K562 (cell line): Measurements from ENCODE around the gene TNF. TPM values are rescaled to one million over a fixed set of nuclear protein-coding genes. Genes with fewer than 3 reads are reported as not detected.

ENCODE experiments used
- FOXP1 ChIP-seq: sonication (generic); formaldehyde crosslinking; IDR thresholded peaks from 2 replicates; pipeline ENCODE4 v1.8.0; 2022; ENCODE audit warnings: mild to moderate bottlenecking, missing genetic modification reagents
- GTF2E2 ChIP-seq: fragments of 200-800 bp; sonication (Bioruptor generic); IDR thresholded peaks from 2 replicates; pipeline ENCODE4 v1.6.1; 2016; ENCODE audit warnings: missing genetic modification characterization, missing compliant biosample characterization
- HDAC1 ChIP-seq, 2 experiments: fragments of 450-650 bp; IDR thresholded peaks; 2 replicates each; pipeline ENCODE4 v1.6.1; 2016 to 2017; ENCODE audit warnings: inconsistent platforms in 1 of 2, mild to moderate bottlenecking in 1 of 2, moderate library complexity in 1 of 2
- HNRNPK ChIP-seq: fragments of 200-400 bp; formaldehyde crosslinking; IDR thresholded peaks from one replicate; pipeline ENCODE4 v1.6.1; 2018; ENCODE audit warnings: mild to moderate bottlenecking, low read depth, low read length; ENCODE audit not compliant: poor library complexity, severe bottlenecking
- MAX ChIP-seq: sonication (generic); formaldehyde crosslinking; IDR thresholded peaks from 2 replicates; pipeline ENCODE4 v1.9.0; 2022; ENCODE audit warnings: mild to moderate bottlenecking, missing genetic modification reagents
- MNT ChIP-seq, 2 experiments: fragments of 450-650 bp; conservative IDR thresholded peaks; 2 replicates each; pipeline ENCODE4 v1.6.1; 2017; ENCODE audit warnings: mild to moderate bottlenecking in 2 of 2, moderate library complexity in 2 of 2
- MYC ChIP-seq, 2 experiments: fragments of 250-450 bp in 1 of 2; sonication (Bioruptor Pico) in 1 of 2; IDR thresholded peaks; 2 replicates each; pipeline versions ENCODE4 v1.5.1 to v1.6.1; 2012 to 2021; ENCODE audit warnings: low read depth in 2 of 2, borderline replicate concordance in 1 of 2, improper control_type of control experiment in 1 of 2, low read length in 1 of 2, mild to moderate bottlenecking in 1 of 2, moderate library complexity in 1 of 2
- NFATC3 ChIP-seq: fragments of 450-650 bp; IDR thresholded peaks from 2 replicates; pipeline ENCODE4 v1.6.1; 2017; ENCODE audit warnings: mild to moderate bottlenecking
- PHF20 ChIP-seq: fragments of 450-650 bp; IDR thresholded peaks from 2 replicates; pipeline ENCODE4 v1.6.1; 2018; ENCODE audit not compliant: partially characterized antibody
- SIN3A ChIP-seq, 2 experiments: fragments of 150-350 bp in 1 of 2; IDR thresholded peaks; 2 replicates each; pipeline ENCODE4 v1.6.1; 2011 to 2016; ENCODE audit warnings: borderline replicate concordance in 2 of 2, low read depth in 2 of 2, low read length in 2 of 2, mild to moderate bottlenecking in 2 of 2, moderate library complexity in 2 of 2; ENCODE audit not compliant: control insufficient read depth in 1 of 2
- ZBTB33 ChIP-seq: sonication (generic); formaldehyde crosslinking; IDR thresholded peaks from 2 replicates; pipeline ENCODE4 v1.8.1; 2023; ENCODE audit warnings: mild to moderate bottlenecking, missing genetic modification reagents
- ZFX ChIP-seq: sonication (generic); formaldehyde crosslinking; IDR thresholded peaks from 2 replicates; pipeline ENCODE4 v1.8.0; 2022; ENCODE audit warnings: mild to moderate bottlenecking, missing genetic modification reagents, moderate library complexity
- ZNF592 ChIP-seq: fragments of 450-650 bp; IDR thresholded peaks from 2 replicates; pipeline ENCODE4 v1.6.1; 2017; ENCODE audit warnings: antibody characterized with exemption, mild to moderate bottlenecking
- ZNF740 ChIP-seq, 3 experiments: fragments of 200-800 bp in 1 of 3; sonication (Bioruptor generic) in 1 of 3; sonication (generic) in 1 of 3; formaldehyde crosslinking in 1 of 3; IDR thresholded peaks; 2 replicates each; pipeline versions ENCODE4 v1.6.1 to v1.8.0; 2016 to 2022; ENCODE audit warnings: mild to moderate bottlenecking in 2 of 3, missing compliant biosample characterization in 2 of 3, missing genetic modification characterization in 2 of 3, missing genetic modification reagents in 1 of 3
- polyA plus RNA-seq, 8 experiments: library from polyadenylated mRNA; depleted of rRNA in 4 of 8; stranded (reverse) in 5 of 8; unstranded in 3 of 8; fragments of >200 nt; fragmentation: Nextera tagmentation in 2 of 8; fragmentation: Illumina TruSeq in 1 of 8; extraction: Ambion mirVana in 2 of 8; extraction: Trizol in 1 of 8; gene quantifications; 2 replicates each; pipeline versions ENCODE4 v1.2.1 to v1.2.3, GENCODE V29; 2011 to 2014; ENCODE audit warnings: inconsistent platforms in 1 of 8, missing spikeins in 1 of 8
- total RNA-seq, 7 experiments: library from RNA; depleted of rRNA in 6 of 7; stranded (reverse); fragments of >200 nt in 6 of 7; fragmentation: Illumina TruSeq in 2 of 7; extraction: Trizol in 2 of 7; gene quantifications; 2 replicates each; pipeline versions ENCODE4 v1.2.1 to v1.2.3, GENCODE V29; 2011 to 2021; ENCODE audit warnings: low replicate concordance in 1 of 7

The TNF gene
- total and polyA plus RNA-seq, 9 of the 15 experiments (the other 6 are each of a cell fraction or from before 2014, with no cell fraction given) = 0.08 to 0.40 TPM; not detected in 7

- peak; percentile 87 for TF ChIP-seq ZNF592
- no peak for TF ChIP-seq ZNF740 (CRISPR knock-in tag; IDR thresholded peaks at IDR 0.05)
- peak in 1 of 2 experiments; percentile 84; a peak in 1 of 4 replicates for TF ChIP-seq ZNF740 (tag; IDR thresholded peaks at IDR 0.05)
- TF ChIP-seq HDAC1 (IDR thresholded peaks at IDR 0.05) = peak in 1 of 2 experiments; percentile 51; a peak in 2 of 4 replicates
- TF ChIP-seq HNRNPK = no peak
- peak; percentile 46; the same call in 1 of the 2 replicates for TF ChIP-seq MYC (IDR thresholded peaks at IDR 0.05; ENCODE audit: low read depth, low read length)
- TF ChIP-seq MYC (CRISPR knock-in tag; IDR thresholded peaks at IDR 0.05; ENCODE audit: borderline replicate concordance, low read depth) = peak; percentile 46; the same call in 1 of the 2 replicates
- TF ChIP-seq FOXP1 = 0 out of 2 replicates have a peak, but pooled peaks have one; percentile 62
- TF ChIP-seq GTF2E2 (tag) = peak; percentile 94
- TF ChIP-seq MNT (conservative IDR thresholded peaks at IDR 0.05) = 0 out of 4 replicates have a peak, but pooled peaks of 1 of the 2 experiments have one; percentile 12
- peak; percentile 90 for TF ChIP-seq MAX (CRISPR knock-in tag)
- peak in 1 of 2 experiments; percentile 33; a peak in 2 of 4 replicates for TF ChIP-seq SIN3A (IDR thresholded peaks at IDR 0.05; ENCODE audit: borderline replicate concordance in 2 of 2, control insufficient read depth in 1 of 2, low read depth in 2 of 2, low read length in 2 of 2)
- TF ChIP-seq ZBTB33 (CRISPR knock-in tag) = 0 out of 2 replicates have a peak, but pooled peaks have one; percentile 34
- no peak for TF ChIP-seq PHF20
- TF ChIP-seq ZFX (CRISPR knock-in tag) = peak; percentile 85
- 0 out of 2 replicates have a peak, but pooled peaks have one; percentile 54 for TF ChIP-seq NFATC3
These were observed 27.4 kb upstream of the TNF start (continued) for GRCh38 chr6:31547727-31548543.
